Breast epithelium (tissue), 3 donors: ENCODE data around the gene WBP1.

Source experiments
- CTCF ChIP-seq, 3 donors: fragments of 450-650 bp; IDR thresholded peaks; one replicate each; pipeline ENCODE4 v1.5.1; 2016 to 2017; ENCODE audit warnings: antibody characterized with exemption in 3 of 3, mild to moderate bottlenecking in 3 of 3, moderate library complexity in 3 of 3
- POLR2A ChIP-seq: fragments of 450-650 bp; IDR thresholded peaks from one replicate; pipeline ENCODE4 v1.6.1; 2016; ENCODE audit warnings: antibody characterized with exemption, mild to moderate bottlenecking, moderate library complexity
- POLR2AphosphoS5 ChIP-seq, 3 donors: sonication (generic); formaldehyde crosslinking; IDR thresholded peaks; one replicate each; pipeline ENCODE4 v1.6.1; 2017; ENCODE audit warnings: antibody characterized with exemption in 3 of 3

- TF ChIP-seq CTCF (IDR thresholded peaks at IDR 0.05) (no peak), POLR2A (no peak), POLR2AphosphoS5 (IDR thresholded peaks at IDR 0.05) (no peak)
Observed at GRCh38 chr2:74458938-74459363, 713 bp downstream of the WBP1 start.
